Activated CD8-positive, alpha-beta memory T cell treated with anti-CD3 and anti-CD28 coated beads, Interleukin-2, amount 50 U/mL, for 48 hours (primary cell): ENCODE data around the gene CSTF1.

Experiments used
- DNase-seq: peaks from one replicate; pipeline ENCODE4 v3.0.0-alpha.2; 2020

The CSTF1 gene

GRCh38 chr20:56430957-56431356 is 38.5 kb downstream of the CSTF1 start:
- DNase-seq, result no peak

- DNase-seq, result peak; percentile 28
Observed at GRCh38 chr20:56431471-56431870, 39.0 kb downstream of the CSTF1 start.

GRCh38 chr20:56433221-56433879 is 40.9 kb downstream of the CSTF1 start:
- peak; percentile 28 for DNase-seq

GRCh38 chr20:56433880-56434255 is 41.4 kb downstream of the CSTF1 start:
- DNase-seq, result peak; percentile 50

- peak; percentile 41 for DNase-seq
Observed at GRCh38 chr20:56437196-56437960, 44.9 kb downstream of the CSTF1 start.

GRCh38 chr20:56438284-56438683 is 45.8 kb downstream of the CSTF1 start:
- no peak for DNase-seq

- peak; percentile 68 for DNase-seq
Observed at GRCh38 chr20:56439771-56440291, 47.4 kb downstream of the CSTF1 start.

- no peak for DNase-seq
Observed at GRCh38 chr20:56440346-56441007, 48.0 kb downstream of the CSTF1 start.

- no peak for DNase-seq
Observed at GRCh38 chr20:56442389-56443365, 50.2 kb downstream of the CSTF1 start.

- no peak for DNase-seq
Observed at GRCh38 chr20:56443654-56444540, 51.5 kb downstream of the CSTF1 start.

GRCh38 chr20:56445130-56445529 is 52.7 kb downstream of the CSTF1 start:
- peak; percentile 39 for DNase-seq

- DNase-seq, result peak; percentile 45
Observed at GRCh38 chr20:56445540-56445939, 53.1 kb downstream of the CSTF1 start.

GRCh38 chr20:56447227-56447626 is 54.8 kb downstream of the CSTF1 start:
- DNase-seq, result peak; percentile 23

GRCh38 chr20:56449459-56449858 is 57.0 kb downstream of the CSTF1 start:
- DNase-seq, result no peak

GRCh38 chr20:56451056-56451765 is 58.8 kb downstream of the CSTF1 start:
- peak; percentile 33 for DNase-seq

GRCh38 chr20:56453352-56453751 is 60.9 kb downstream of the CSTF1 start:
- no peak for DNase-seq

GRCh38 chr20:56454754-56455153 is 62.3 kb downstream of the CSTF1 start:
- no peak for DNase-seq
